HCT116 (cell line): Measurements from ENCODE around the gene OR10X1. TPM values are rescaled to one million over a fixed set of nuclear protein-coding genes. Genes with fewer than 3 reads are reported as not detected.

Experiments
- ATAC-seq: fragments of 200-7000 bp; cut with Tn5 transposase; 2 replicates; pipeline ENCODE4 v1.9.1; 2020; ENCODE audit warnings: mild to moderate bottlenecking, moderate library complexity
- BruUV-seq: library from RNA; stranded (reverse); fragments of 400-500 nt; replicated peaks from 2 replicates; lab custom pipeline; 2021; lab: Mats Ljungman, UMichigan
- CTCF ChIA-PET: fragments of 300-600 bp; sonication (Branson Sonifier 250); formaldehyde crosslinking; loops from one replicate; lab custom pipeline; 2021; ENCODE audit warnings: antibody characterized with exemption; lab: Charles Lee
- POLR2A ChIA-PET: fragments of 300-600, 350-600 bp; sonication (Branson Sonifier 250); formaldehyde crosslinking; loops from one replicate; lab custom pipeline; 2021; ENCODE audit warnings: antibody characterized with exemption; lab: Charles Lee
- RAD21 ChIA-PET, 2 experiments: fragments of 300-600 bp; sonication (Branson Sonifier 250); formaldehyde crosslinking; loops; one replicate each; lab custom pipeline; 2023; ENCODE audit warnings: low total read pairs in 2 of 2; ENCODE audit not compliant: uncharacterized antibody in 2 of 2, unreplicated experiment in 2 of 2, low non-redundant PET in 1 of 2; lab: Charles Lee
- DNase-seq: peaks from one replicate; pipeline ENCODE4 v3.0.0-alpha.2; 2010; ENCODE audit warnings: low read depth, low spot score
- H2AFZ ChIP-seq: fragments of 200-600 bp; shearing (Covaris generic), sonication (generic); 2 replicates; pipeline ENCODE4 v1.6.1; 2017; ENCODE audit warnings: low read depth, mixed run types, mixed read lengths, antibody characterized with exemption, low read length; ENCODE audit not compliant: poor library complexity, severe bottlenecking
- H3K27ac ChIP-seq: 2 replicates; pipeline ENCODE4 v1.5.1; 2012; ENCODE audit warnings: low read depth, low read length
- H3K27me3 ChIP-seq: fragments of 200-600 bp; sonication (generic); 2 replicates; pipeline ENCODE4 v1.6.1; 2016; ENCODE audit warnings: mixed run types, low read length, mixed read lengths; ENCODE audit not compliant: insufficient read depth
- H3K36me3 ChIP-seq, 2 experiments: fragments of 200-500 bp in 1 of 2; fragments of 200-600 bp in 1 of 2; sonication (Bioruptor generic) in 1 of 2; sonication (generic) in 1 of 2; 2 replicates each; pipeline versions ENCODE4 v1.5.1 to v1.6.1; 2014 to 2016; ENCODE audit warnings: low read length in 2 of 2, inconsistent platforms in 1 of 2, mixed read lengths in 1 of 2, mixed run types in 1 of 2; ENCODE audit not compliant: insufficient read depth in 2 of 2, control insufficient read depth in 1 of 2
- H3K4me1 ChIP-seq, 2 experiments: fragments of 200-600 bp in 1 of 2; sonication (generic) in 1 of 2; 2 replicates each; pipeline versions ENCODE4 v1.5.1 to v1.6.1; 2012 to 2017; ENCODE audit warnings: low read length in 2 of 2, inconsistent platforms in 1 of 2, mild to moderate bottlenecking in 1 of 2, mixed read lengths in 1 of 2, mixed run types in 1 of 2, moderate library complexity in 1 of 2; ENCODE audit not compliant: insufficient read depth in 2 of 2, control insufficient read depth in 1 of 2
- H3K4me2 ChIP-seq: fragments of 200-600 bp; sonication (generic); 2 replicates; pipeline ENCODE4 v1.6.1; 2017; ENCODE audit warnings: mixed run types, low read length, mixed read lengths
- H3K4me3 ChIP-seq, 2 experiments: fragments of 200-600 bp in 1 of 2; sonication (generic) in 1 of 2; replicated peaks in 1 of 2; 2 replicates each; pipeline ENCODE4 v1.5.1; 2011 to 2016; ENCODE audit warnings: low read length in 2 of 2, control low read depth in 1 of 2, low read depth in 1 of 2, mild to moderate bottlenecking in 1 of 2, mixed read lengths in 1 of 2, mixed run types in 1 of 2
- H3K79me2 ChIP-seq: fragments of 200-600 bp; sonication (generic); 2 replicates; pipeline ENCODE4 v1.6.1; 2017; ENCODE audit warnings: mild to moderate bottlenecking, mixed run types, low read length, moderate library complexity, mixed read lengths; ENCODE audit not compliant: insufficient read depth
- H3K9ac ChIP-seq: fragments of 200-600 bp; sonication (generic); 2 replicates; pipeline ENCODE4 v1.6.1; 2016; ENCODE audit warnings: low read length, mixed read lengths
- H3K9me2 ChIP-seq: fragments of 200-600 bp; sonication (generic), shearing (Covaris generic); 2 replicates; pipeline ENCODE4 v1.6.1; 2017; ENCODE audit warnings: mixed run types, mild to moderate bottlenecking, moderate library complexity; ENCODE audit not compliant: insufficient read depth
- H3K9me3 ChIP-seq, 2 experiments: fragments of 200-500 bp in 1 of 2; fragments of 200-600 bp in 1 of 2; sonication (Bioruptor generic) in 1 of 2; sonication (generic) in 1 of 2; 2 replicates each; pipeline ENCODE4 v1.6.1; 2014 to 2017; ENCODE audit warnings: low read length in 2 of 2, mixed read lengths in 2 of 2, inconsistent platforms in 1 of 2, low read depth in 1 of 2, mild to moderate bottlenecking in 1 of 2, mixed run types in 1 of 2, moderate library complexity in 1 of 2; ENCODE audit not compliant: control insufficient read depth in 1 of 2, insufficient read depth in 1 of 2
- H4K20me1 ChIP-seq: fragments of 200-600 bp; sonication (generic), shearing (Covaris generic); 2 replicates; pipeline ENCODE4 v1.6.1; 2017; ENCODE audit warnings: mixed run types, mild to moderate bottlenecking, moderate library complexity; ENCODE audit not compliant: insufficient read depth
- CBX3 ChIP-seq: IDR thresholded peaks from 2 replicates; pipeline ENCODE4 v1.6.1; 2012; ENCODE audit warnings: low read depth
- CEBPB ChIP-seq: IDR thresholded peaks from 2 replicates; pipeline ENCODE4 v1.6.1; 2012; ENCODE audit warnings: low read depth
- EGR1 ChIP-seq: IDR thresholded peaks from 2 replicates; pipeline ENCODE4 v1.6.1; 2012; ENCODE audit warnings: low read depth
- EZH2phosphoT487 ChIP-seq: fragments of 200-600 bp; IDR thresholded peaks from 2 replicates; pipeline ENCODE4 v1.6.1; 2018; ENCODE audit warnings: antibody characterized with exemption, borderline replicate concordance
- FOSL1 ChIP-seq: IDR thresholded peaks from 2 replicates; pipeline ENCODE4 v1.6.1; 2012; ENCODE audit warnings: low read depth
- JUND ChIP-seq: IDR thresholded peaks from 2 replicates; pipeline ENCODE4 v1.6.1; 2012
- POLR2A ChIP-seq: IDR thresholded peaks from 2 replicates; pipeline ENCODE4 v1.7.0; 2011; ENCODE audit warnings: borderline replicate concordance; ENCODE audit not compliant: insufficient read depth, insufficient read length; ENCODE audit errors: extremely low read depth
- POLR2AphosphoS5 ChIP-seq: IDR thresholded peaks from 2 replicates; pipeline ENCODE4 v1.6.1; 2011; ENCODE audit warnings: mild to moderate bottlenecking, low read depth, low read length, moderate library complexity
- RAD21 ChIP-seq: IDR thresholded peaks from 2 replicates; pipeline ENCODE4 v1.6.1; 2012; ENCODE audit warnings: low read depth, mild to moderate bottlenecking
- SIN3A ChIP-seq: IDR thresholded peaks from 2 replicates; pipeline ENCODE4 v1.6.1; 2012; ENCODE audit warnings: low read depth
- SP1 ChIP-seq: IDR thresholded peaks from 2 replicates; pipeline ENCODE4 v1.6.1; 2012; ENCODE audit warnings: low read depth
- SRF ChIP-seq: IDR thresholded peaks from 2 replicates; pipeline ENCODE4 v1.6.1; 2012; ENCODE audit warnings: low read depth
- TCF7L2 ChIP-seq: IDR thresholded peaks from 2 replicates; pipeline ENCODE4 v1.7.0; 2011; ENCODE audit warnings: borderline replicate concordance, inconsistent platforms; ENCODE audit not compliant: insufficient read depth, insufficient read length; ENCODE audit errors: extremely low read depth
- ZNF274 ChIP-seq: fragments of 200-500 bp; sonication (Bioruptor generic); IDR thresholded peaks from 2 replicates; pipeline ENCODE4 v1.6.1; 2014; ENCODE audit warnings: mild to moderate bottlenecking, low read depth, low read length, inconsistent platforms
- intact Hi-C: fragments of 100-400 bp; cut with micrococcal nuclease; formaldehyde crosslinking; loops from 2 replicates; pipeline ENCODE4 v1.10.0; 2022
- total RNA-seq: library from RNA; stranded (reverse); gene quantifications from one replicate; pipeline ENCODE4 v1.2.1, GENCODE V29; 2021; ENCODE audit not compliant: unreplicated experiment
- TF ChIP-seq, protein P1 (sequence below): IDR thresholded peaks from 2 replicates; pipeline ENCODE4 v1.6.1; 2012; ENCODE audit warnings: low read depth
- TF ChIP-seq, protein P2 (sequence below): IDR thresholded peaks from 2 replicates; pipeline ENCODE4 v1.6.1; 2011; ENCODE audit warnings: mild to moderate bottlenecking, low read length, moderate library complexity; ENCODE audit not compliant: insufficient replicate concordance; ENCODE audit errors: extremely low read depth
- TF ChIP-seq, protein P3 (sequence below): IDR thresholded peaks from 2 replicates; pipeline ENCODE4 v1.6.1; 2012
- TF ChIP-seq, protein P4 (sequence below): IDR thresholded peaks from 2 replicates; pipeline ENCODE4 v1.6.1; 2012

OR10X1 gene
- total RNA-seq, 1 experiment from 2014 or later: not detected

DNA sequence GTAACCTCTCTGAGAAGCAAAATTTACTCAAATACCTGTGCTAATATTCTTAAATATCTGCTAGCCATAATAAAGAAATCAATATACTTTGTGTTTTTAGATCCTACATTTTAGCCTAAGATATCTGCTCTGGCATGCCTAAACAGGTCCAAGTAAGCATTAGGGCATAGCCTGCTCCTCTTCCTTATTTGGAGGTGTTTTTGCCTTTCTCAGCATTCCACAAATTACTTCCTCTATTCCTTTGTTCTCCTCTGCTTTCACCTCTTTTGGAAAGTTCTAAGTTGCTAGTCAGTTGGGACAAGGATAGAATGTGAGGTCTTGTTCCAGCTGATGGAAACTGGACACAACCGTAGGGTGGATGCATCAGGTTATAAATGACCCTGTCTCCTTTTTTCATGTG is 7.2 kb upstream of the OR10X1 start:
- intact Hi-C loops: no loop called here
- CTCF ChIA-PET: no interaction called here
- BruUV-seq: no TSS peak

More for the DNA sequence above, 7.2 kb upstream of the OR10X1 start:
- Histone ChIP-seq H3K27me3 (no peaks in the 10 kb centered on the region), H3K9me3 (no peaks in the 10 kb centered on the region), H3K4me2 (no peak overlapping the region), H3K4me3 (no peak overlapping the region), H3K9me2 (no peaks in the 10 kb centered on the region), H3K4me1 (no peaks in the 10 kb centered on the region), H4K20me1 (no peaks in the 10 kb centered on the region), H3K79me2 (no peaks in the 10 kb centered on the region), H3K27ac (no peak overlapping the region), H2AFZ (no peak overlapping the region), H3K9ac (no peak overlapping the region), H3K36me3 (no peaks in the 10 kb centered on the region)
- ChIA-PET RAD21 (no interaction called here), POLR2A (no interaction called here)
- no peak for ATAC-seq
- no peak for DNase-seq
- TF ChIP-seq RAD21 (no peak), SIN3A (no peak), CBX3 (no peak), EZH2phosphoT487 (no peak), EGR1 (no peak), ZNF274 (no peak), POLR2AphosphoS5 (no peak), POLR2A (no peak), FOSL1 (no peak), TCF7L2 (no peak), JUND (no peak), SP1 (no peak), SRF (no peak), CEBPB (no peak)
- TF ChIP-seq, protein P1, sequence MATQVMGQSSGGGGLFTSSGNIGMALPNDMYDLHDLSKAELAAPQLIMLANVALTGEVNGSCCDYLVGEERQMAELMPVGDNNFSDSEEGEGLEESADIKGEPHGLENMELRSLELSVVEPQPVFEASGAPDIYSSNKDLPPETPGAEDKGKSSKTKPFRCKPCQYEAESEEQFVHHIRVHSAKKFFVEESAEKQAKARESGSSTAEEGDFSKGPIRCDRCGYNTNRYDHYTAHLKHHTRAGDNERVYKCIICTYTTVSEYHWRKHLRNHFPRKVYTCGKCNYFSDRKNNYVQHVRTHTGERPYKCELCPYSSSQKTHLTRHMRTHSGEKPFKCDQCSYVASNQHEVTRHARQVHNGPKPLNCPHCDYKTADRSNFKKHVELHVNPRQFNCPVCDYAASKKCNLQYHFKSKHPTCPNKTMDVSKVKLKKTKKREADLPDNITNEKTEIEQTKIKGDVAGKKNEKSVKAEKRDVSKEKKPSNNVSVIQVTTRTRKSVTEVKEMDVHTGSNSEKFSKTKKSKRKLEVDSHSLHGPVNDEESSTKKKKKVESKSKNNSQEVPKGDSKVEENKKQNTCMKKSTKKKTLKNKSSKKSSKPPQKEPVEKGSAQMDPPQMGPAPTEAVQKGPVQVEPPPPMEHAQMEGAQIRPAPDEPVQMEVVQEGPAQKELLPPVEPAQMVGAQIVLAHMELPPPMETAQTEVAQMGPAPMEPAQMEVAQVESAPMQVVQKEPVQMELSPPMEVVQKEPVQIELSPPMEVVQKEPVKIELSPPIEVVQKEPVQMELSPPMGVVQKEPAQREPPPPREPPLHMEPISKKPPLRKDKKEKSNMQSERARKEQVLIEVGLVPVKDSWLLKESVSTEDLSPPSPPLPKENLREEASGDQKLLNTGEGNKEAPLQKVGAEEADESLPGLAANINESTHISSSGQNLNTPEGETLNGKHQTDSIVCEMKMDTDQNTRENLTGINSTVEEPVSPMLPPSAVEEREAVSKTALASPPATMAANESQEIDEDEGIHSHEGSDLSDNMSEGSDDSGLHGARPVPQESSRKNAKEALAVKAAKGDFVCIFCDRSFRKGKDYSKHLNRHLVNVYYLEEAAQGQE: no peak
- TF ChIP-seq, protein P2, sequence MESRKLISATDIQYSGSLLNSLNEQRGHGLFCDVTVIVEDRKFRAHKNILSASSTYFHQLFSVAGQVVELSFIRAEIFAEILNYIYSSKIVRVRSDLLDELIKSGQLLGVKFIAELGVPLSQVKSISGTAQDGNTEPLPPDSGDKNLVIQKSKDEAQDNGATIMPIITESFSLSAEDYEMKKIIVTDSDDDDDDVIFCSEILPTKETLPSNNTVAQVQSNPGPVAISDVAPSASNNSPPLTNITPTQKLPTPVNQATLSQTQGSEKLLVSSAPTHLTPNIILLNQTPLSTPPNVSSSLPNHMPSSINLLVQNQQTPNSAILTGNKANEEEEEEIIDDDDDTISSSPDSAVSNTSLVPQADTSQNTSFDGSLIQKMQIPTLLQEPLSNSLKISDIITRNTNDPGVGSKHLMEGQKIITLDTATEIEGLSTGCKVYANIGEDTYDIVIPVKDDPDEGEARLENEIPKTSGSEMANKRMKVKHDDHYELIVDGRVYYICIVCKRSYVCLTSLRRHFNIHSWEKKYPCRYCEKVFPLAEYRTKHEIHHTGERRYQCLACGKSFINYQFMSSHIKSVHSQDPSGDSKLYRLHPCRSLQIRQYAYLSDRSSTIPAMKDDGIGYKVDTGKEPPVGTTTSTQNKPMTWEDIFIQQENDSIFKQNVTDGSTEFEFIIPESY: no peak
- TF ChIP-seq, protein P3, sequence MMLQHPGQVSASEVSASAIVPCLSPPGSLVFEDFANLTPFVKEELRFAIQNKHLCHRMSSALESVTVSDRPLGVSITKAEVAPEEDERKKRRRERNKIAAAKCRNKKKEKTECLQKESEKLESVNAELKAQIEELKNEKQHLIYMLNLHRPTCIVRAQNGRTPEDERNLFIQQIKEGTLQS: no peak
- TF ChIP-seq, protein P4, sequence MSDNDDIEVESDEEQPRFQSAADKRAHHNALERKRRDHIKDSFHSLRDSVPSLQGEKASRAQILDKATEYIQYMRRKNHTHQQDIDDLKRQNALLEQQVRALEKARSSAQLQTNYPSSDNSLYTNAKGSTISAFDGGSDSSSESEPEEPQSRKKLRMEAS: no peak
